CD14-positive monocyte (primary cell): ENCODE measurements around the gene GRIK5. TPM values are rescaled to one million over a fixed set of nuclear protein-coding genes. Genes with fewer than 3 reads are reported as not detected.
"Not testable (repeated sequence)": the region's sequence is repeated elsewhere in the genome, so short reads cannot be mapped to it uniquely, and the experiment has no call there.

Source experiments
- DNase-seq, 3 donors: peaks; one replicate each; pipeline ENCODE4 v3.0.0-alpha.2; 2011 to 2022
- H2AFZ ChIP-seq: 2 replicates; pipeline ENCODE4 v1.6.0; 2012; ENCODE audit warnings: mild to moderate bottlenecking, low read depth, low read length, inconsistent platforms; ENCODE audit not compliant: insufficient read depth, poor library complexity, severe bottlenecking
- H3K27ac ChIP-seq, 2 donors: 1 replicate in 1 of 2; 2 replicates in 1 of 2; pipeline ENCODE4 v1.5.1; 2012 to 2013; ENCODE audit warnings: low read length in 2 of 2, control low read depth in 1 of 2, inconsistent platforms in 1 of 2, low read depth in 1 of 2, mild to moderate bottlenecking in 1 of 2
- H3K27me3 ChIP-seq, 2 donors: one replicate each; pipeline versions ENCODE4 v1.6.0 to v1.6.1; 2011 to 2013; ENCODE audit warnings: low read length in 2 of 2; ENCODE audit not compliant: control insufficient read depth in 2 of 2, insufficient read depth in 2 of 2
- H3K36me3 ChIP-seq, 2 donors: replicated peaks in 1 of 2; 1 replicate in 1 of 2; 2 replicates in 1 of 2; pipeline versions ENCODE4 v1.5.1 to v1.6.1; 2012 to 2013; ENCODE audit warnings: low read length in 2 of 2, control low read depth in 1 of 2, inconsistent platforms in 1 of 2, mild to moderate bottlenecking in 1 of 2; ENCODE audit not compliant: insufficient read depth in 2 of 2, control insufficient read depth in 1 of 2
- H3K4me1 ChIP-seq, 2 donors: 1 replicate in 1 of 2; 2 replicates in 1 of 2; pipeline versions ENCODE4 v1.5.1 to v1.6.1; 2012 to 2013; ENCODE audit warnings: low read length in 2 of 2, control low read depth in 1 of 2, inconsistent platforms in 1 of 2, mild to moderate bottlenecking in 1 of 2, moderate library complexity in 1 of 2; ENCODE audit not compliant: insufficient read depth in 2 of 2, control insufficient read depth in 1 of 2
- H3K4me2 ChIP-seq: replicated peaks from 2 replicates; pipeline ENCODE3; 2012; ENCODE audit warnings: low read length, moderate library complexity, mild to moderate bottlenecking; ENCODE audit not compliant: poor library complexity, severe bottlenecking; ENCODE audit errors: extremely low read depth
- H3K4me3 ChIP-seq, 3 experiments: fragments of 200-600 bp in 1 of 3; sonication (generic) in 1 of 3; replicated peaks in 1 of 3; 1 replicate in 2 of 3; 2 replicates in 1 of 3; pipeline ENCODE4 v1.5.1; 2011 to 2013; ENCODE audit warnings: low read length in 3 of 3, mild to moderate bottlenecking in 3 of 3, control low read depth in 2 of 3, low read depth in 2 of 3, inconsistent platforms in 1 of 3, moderate library complexity in 1 of 3
- H3K79me2 ChIP-seq: 2 replicates; pipeline ENCODE4 v1.6.0; 2012; ENCODE audit warnings: mild to moderate bottlenecking, control low read depth, inconsistent platforms, low read length, moderate library complexity; ENCODE audit not compliant: insufficient read depth
- H3K9ac ChIP-seq: 2 replicates; pipeline ENCODE4 v1.6.0; 2017; ENCODE audit warnings: low read length, mild to moderate bottlenecking; ENCODE audit not compliant: insufficient read depth, poor library complexity, severe bottlenecking
- H3K9me3 ChIP-seq, 2 donors: replicated peaks in 1 of 2; 1 replicate in 1 of 2; 2 replicates in 1 of 2; pipeline versions ENCODE4 v1.5.1 to v1.6.1; 2012 to 2013; ENCODE audit warnings: low read length in 2 of 2, control low read depth in 1 of 2; ENCODE audit not compliant: control insufficient read depth in 1 of 2, insufficient read depth in 1 of 2
- H4K20me1 ChIP-seq: 2 replicates; pipeline ENCODE4 v1.6.0; 2012; ENCODE audit warnings: mild to moderate bottlenecking, low read length, control low read depth, moderate library complexity; ENCODE audit not compliant: insufficient read depth
- H3K27ac Mint-ChIP-seq, 7 donors: one replicate each; pipeline ENCODE4 v1.8.0; 2020; ENCODE audit warnings: mild to moderate bottlenecking in 7 of 7, mixed read lengths in 7 of 7, moderate library complexity in 6 of 7, inconsistent platforms in 2 of 7
- H3K27me3 Mint-ChIP-seq, 3 donors: one replicate each; pipeline ENCODE4 v1.8.0; 2021 to 2022; ENCODE audit warnings: low read depth in 3 of 3, mild to moderate bottlenecking in 3 of 3, mixed read lengths in 3 of 3, moderate library complexity in 3 of 3, inconsistent platforms in 1 of 3
- H3K36me3 Mint-ChIP-seq, 2 donors: one replicate each; pipeline ENCODE4 v1.8.0; 2020; ENCODE audit warnings: mixed read lengths in 2 of 2, inconsistent platforms in 1 of 2, mild to moderate bottlenecking in 1 of 2
- H3K4me1 Mint-ChIP-seq: one replicate; pipeline ENCODE4 v1.8.0; 2020; ENCODE audit warnings: mild to moderate bottlenecking, mixed read lengths
- H3K4me3 Mint-ChIP-seq, 2 donors: one replicate each; pipeline ENCODE4 v1.8.0; 2020; ENCODE audit warnings: mild to moderate bottlenecking in 2 of 2, mixed read lengths in 2 of 2, moderate library complexity in 1 of 2
- H3K9me3 Mint-ChIP-seq, 7 donors: one replicate each; pipeline ENCODE4 v1.8.0; 2020 to 2022; ENCODE audit warnings: mixed read lengths in 7 of 7, mild to moderate bottlenecking in 6 of 7, moderate library complexity in 6 of 7, inconsistent platforms in 2 of 7
- WGBS: methylation state at CpG from one replicate; pipeline ENCODE4 v1.1.5; 2013; ENCODE audit warnings: missing lambda C conversion rate; ENCODE audit not compliant: insufficient coverage; 5-methylcytosine and 5-hydroxymethylcytosine counted together
- intact Hi-C, 2 donors: fragments of 100-400 bp; cut with micrococcal nuclease; formaldehyde crosslinking; loops; one replicate each; pipeline versions ENCODE4 v1.15.0 to v1.15.1; 2023
- polyA plus RNA-seq, 3 donors: library from polyadenylated mRNA; depleted of rRNA in 1 of 3; unstranded in 2 of 3; stranded (reverse) in 1 of 3; fragments of 300-500 nt in 2 of 3; fragments of >200 nt in 1 of 3; fragmentation: Illumina TruSeq in 2 of 3; gene quantifications; 1 replicate in 2 of 3; 2 replicates in 1 of 3; pipeline ENCODE4 v1.2.3, GENCODE V29; 2012 to 2021
- TF ChIP-seq, protein P1 (sequence below): fragments of 200-600 bp; IDR thresholded peaks from one replicate; pipeline ENCODE4 v1.8.0; 2022; ENCODE audit warnings: antibody characterized with exemption, mild to moderate bottlenecking

GRIK5 gene
- polyA plus RNA-seq, 3 donors, result 0.12 to 0.28 TPM; not detected in 1

DNA sequence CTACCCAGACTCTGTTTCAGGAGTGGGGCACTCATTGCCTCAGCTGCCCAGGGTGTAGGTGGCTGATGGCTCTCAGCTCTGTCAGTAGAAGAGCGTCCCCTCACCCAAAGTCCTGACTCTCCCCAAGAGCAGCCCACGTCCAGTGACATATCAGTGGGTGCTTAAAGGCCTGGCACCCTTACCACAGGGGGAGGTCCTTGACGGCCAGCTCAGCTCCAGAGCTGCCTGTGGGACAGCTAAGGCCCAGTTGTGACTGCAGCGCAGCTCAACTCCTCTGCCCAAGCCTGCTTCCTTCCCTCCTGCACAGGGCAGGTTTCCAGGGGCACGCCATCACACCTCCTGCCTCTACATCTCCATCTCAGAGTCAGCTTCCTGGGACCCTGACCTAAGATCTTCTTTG is 32.4 kb downstream of the GRIK5 start:
- TF ChIP-seq, protein P1, sequence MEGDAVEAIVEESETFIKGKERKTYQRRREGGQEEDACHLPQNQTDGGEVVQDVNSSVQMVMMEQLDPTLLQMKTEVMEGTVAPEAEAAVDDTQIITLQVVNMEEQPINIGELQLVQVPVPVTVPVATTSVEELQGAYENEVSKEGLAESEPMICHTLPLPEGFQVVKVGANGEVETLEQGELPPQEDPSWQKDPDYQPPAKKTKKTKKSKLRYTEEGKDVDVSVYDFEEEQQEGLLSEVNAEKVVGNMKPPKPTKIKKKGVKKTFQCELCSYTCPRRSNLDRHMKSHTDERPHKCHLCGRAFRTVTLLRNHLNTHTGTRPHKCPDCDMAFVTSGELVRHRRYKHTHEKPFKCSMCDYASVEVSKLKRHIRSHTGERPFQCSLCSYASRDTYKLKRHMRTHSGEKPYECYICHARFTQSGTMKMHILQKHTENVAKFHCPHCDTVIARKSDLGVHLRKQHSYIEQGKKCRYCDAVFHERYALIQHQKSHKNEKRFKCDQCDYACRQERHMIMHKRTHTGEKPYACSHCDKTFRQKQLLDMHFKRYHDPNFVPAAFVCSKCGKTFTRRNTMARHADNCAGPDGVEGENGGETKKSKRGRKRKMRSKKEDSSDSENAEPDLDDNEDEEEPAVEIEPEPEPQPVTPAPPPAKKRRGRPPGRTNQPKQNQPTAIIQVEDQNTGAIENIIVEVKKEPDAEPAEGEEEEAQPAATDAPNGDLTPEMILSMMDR, result no peak
- Mint-ChIP-seq H3K4me1 (peaks cover 2% of the 10 kb centered on the region), H3K4me3 (no peak overlapping the region), H3K27ac (no peak overlapping the region), H3K36me3 (no peaks in the 10 kb centered on the region), H3K9me3 (no peaks in the 10 kb centered on the region), H3K27me3 (peaks cover 1 to 2% (median 2%) of the 10 kb centered on the region in 3 donors)
- WGBS, result 87% methylated on average over 5 of the region's 5 CpGs
- Histone ChIP-seq H3K4me3 (no peak overlapping the region), H2AFZ (no peak overlapping the region), H3K79me2 (no peaks in the 10 kb centered on the region), H3K4me2 (no peak overlapping the region), H3K36me3 (no peaks in the 10 kb centered on the region), H3K27ac (no peak overlapping the region), H3K9ac (no peak overlapping the region), H3K9me3 (no peaks in the 10 kb centered on the region), H3K4me1 (no peaks in the 10 kb centered on the region), H4K20me1 (no peaks in the 10 kb centered on the region), H3K27me3 (no peaks in the 10 kb centered on the region)
- intact Hi-C loops, result no loop called here
- DNase-seq, result no peak

DNA sequence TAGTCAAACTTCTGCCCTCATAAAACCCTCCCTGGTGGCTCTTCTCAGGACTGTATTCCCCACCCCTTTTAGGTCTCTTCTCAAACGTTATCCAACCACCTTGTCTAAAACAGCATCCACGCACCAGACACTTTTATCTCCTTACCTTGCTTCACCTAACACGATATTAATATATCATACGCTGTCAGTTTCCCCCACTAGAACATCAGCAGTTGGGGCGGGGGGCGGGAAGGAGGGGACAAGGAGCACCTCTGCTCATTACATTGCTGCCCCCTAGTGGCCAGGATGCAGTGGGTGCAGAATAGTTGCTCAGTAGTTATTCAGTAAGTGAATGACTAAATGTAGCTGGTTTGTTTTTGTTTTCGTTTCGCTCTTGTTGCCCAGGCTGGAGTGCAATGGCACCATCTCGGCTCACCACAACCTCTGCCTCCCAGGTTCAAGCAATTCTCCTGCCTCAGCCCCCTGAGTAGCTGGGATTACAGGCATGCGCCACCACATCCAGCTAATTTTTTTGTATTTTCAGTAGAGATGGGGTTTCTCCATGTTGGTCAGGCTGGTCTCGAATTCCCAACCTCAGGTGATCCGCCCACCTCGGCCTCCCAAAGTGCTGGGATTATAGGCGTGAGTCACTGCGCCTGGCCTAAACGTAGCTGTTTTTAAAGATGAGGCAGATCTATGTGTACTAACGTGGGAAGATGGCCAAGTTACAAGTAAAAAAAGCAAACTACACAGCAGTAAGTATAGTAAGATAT is 35.2 kb downstream of the GRIK5 start:
- WGBS, result 35% methylated on average over 3 of the region's 17 CpGs
- peak; percentile 40 to 64 (median 62) for DNase-seq
- H3K36me3 ChIP-seq, H3K9me3 ChIP-seq, H3K27ac Mint-ChIP-seq, H3K27me3 Mint-ChIP-seq, H4K20me1 ChIP-seq, H3K9me3 Mint-ChIP-seq, H3K4me1 Mint-ChIP-seq, H3K4me1 ChIP-seq, intact Hi-C loops, H3K4me2 ChIP-seq, H3K36me3 Mint-ChIP-seq, H3K9ac ChIP-seq, H2AFZ ChIP-seq, H3K4me3 ChIP-seq, H3K27me3 ChIP-seq, H3K79me2 ChIP-seq, H3K27ac ChIP-seq: not testable (repeated sequence)
- TF ChIP-seq, protein P1, result peak; percentile 90
- peak overlapping the region in 1 of 2 donors; percentile 47 for H3K4me3 Mint-ChIP-seq
